K562 (cell line): ENCODE results near the gene APBB2. TPM values are rescaled to one million over a fixed set of nuclear protein-coding genes. Genes with fewer than 3 reads are reported as not detected.

Source experiments
- ATAC-seq: fragments of 200-7000 bp; cut with Tn5 transposase; 3 replicates; pipeline ENCODE4 v1.9.1; 2020; ENCODE audit warnings: moderate library complexity
- BruUV-seq: library from RNA; stranded (reverse); fragments of 400-500 nt; replicated peaks from 2 replicates; lab custom pipeline; 2021; lab: Mats Ljungman, UMichigan
- CTCF ChIA-PET: fragments of 300-600 bp; formaldehyde crosslinking; extraction: SDS; loops from one replicate; lab custom pipeline; 2021; ENCODE audit warnings: low intra/inter-chr PET ratio; lab: Yijun Ruan, JAX
- POLR2A ChIA-PET: fragments of 300-600, 350-650 bp; sonication (Branson Sonifier 250); formaldehyde crosslinking; extraction: SDS; loops from one replicate; lab custom pipeline; 2021; ENCODE audit warnings: antibody characterized with exemption, inconsistent platforms; lab: Yijun Ruan, JAX
- DNase-seq, 4 experiments: peaks; one replicate each; pipeline versions ENCODE4 v3.0.0 to v3.0.0-alpha.2; 2011 to 2018; ENCODE audit warnings: low spot score in 3 of 4, mixed read lengths in 3 of 4; ENCODE audit errors: extremely low read depth in 1 of 4
- FAIRE-seq: peaks from 2 replicates; lab custom pipeline; 2011; peaks lifted over from hg19 to GRCh38; lab: Jason Lieb, UNC
- H2AFZ ChIP-seq: 2 replicates; pipeline ENCODE4 v1.6.0; 2011; ENCODE audit warnings: low read depth, low read length, control low read depth, inconsistent platforms
- H3K27ac ChIP-seq: fragments of 200-600 bp; 3 replicates; pipeline ENCODE4 v1.8.0; 2011; ENCODE audit warnings: low read depth, mild to moderate bottlenecking, control low read depth, inconsistent platforms, low read length, moderate library complexity, mixed read lengths; ENCODE audit errors: extremely low read depth
- H3K27me3 ChIP-seq, 2 experiments: fragments of 300-600 bp in 1 of 2; 2 replicates in 1 of 2; 3 replicates in 1 of 2; pipeline versions ENCODE4 v1.6.0 to v1.8.0; 2011; ENCODE audit warnings: inconsistent platforms in 2 of 2, low read length in 2 of 2, mild to moderate bottlenecking in 1 of 2, mixed read lengths in 1 of 2, moderate library complexity in 1 of 2; ENCODE audit not compliant: control insufficient read depth in 2 of 2, insufficient read depth in 2 of 2
- H3K36me3 ChIP-seq: fragments of 300-600 bp; 3 replicates; pipeline ENCODE4 v1.8.0; 2011; ENCODE audit warnings: mild to moderate bottlenecking, low read length, inconsistent platforms; ENCODE audit not compliant: control insufficient read depth, insufficient read depth
- H3K4me1 ChIP-seq, 2 experiments: fragments of 200-600 bp in 1 of 2; replicated peaks in 1 of 2; 2 replicates in 1 of 2; 3 replicates in 1 of 2; pipeline versions ENCODE4 v1.5.1 to v1.8.0; 2011; ENCODE audit warnings: inconsistent platforms in 2 of 2, low read length in 2 of 2, mild to moderate bottlenecking in 1 of 2, mixed read lengths in 1 of 2, moderate library complexity in 1 of 2; ENCODE audit not compliant: control insufficient read depth in 2 of 2, insufficient read depth in 2 of 2
- H3K4me2 ChIP-seq: 2 replicates; pipeline ENCODE4 v1.6.1; 2011; ENCODE audit warnings: low read length, control low read depth, inconsistent platforms, mixed read lengths; ENCODE audit not compliant: insufficient read depth
- H3K4me3 ChIP-seq: fragments of 200-600 bp; sonication (generic), shearing (Covaris generic); 2 replicates; pipeline ENCODE4 v1.5.1; 2016; ENCODE audit warnings: control low read depth, inconsistent platforms
- H3K79me2 ChIP-seq: fragments of 200-600 bp; 3 replicates; pipeline ENCODE4 v1.8.0; 2011; ENCODE audit warnings: low read length, inconsistent platforms; ENCODE audit not compliant: control insufficient read depth, insufficient read depth
- H3K9ac ChIP-seq, 2 experiments: 2 replicates each; pipeline versions ENCODE4 v1.6.0 to v1.6.1; 2011; ENCODE audit warnings: low read depth in 2 of 2, low read length in 2 of 2, control low read depth in 1 of 2, inconsistent platforms in 1 of 2, mild to moderate bottlenecking in 1 of 2, mixed read lengths in 1 of 2; ENCODE audit not compliant: insufficient read depth in 1 of 2
- H3K9me1 ChIP-seq: one replicate; pipeline ENCODE4 v1.6.0; 2011; ENCODE audit warnings: inconsistent platforms, mild to moderate bottlenecking, low read length, moderate library complexity; ENCODE audit not compliant: control insufficient read depth, insufficient read depth
- H3K9me3 ChIP-seq: replicated peaks from 2 replicates; pipeline ENCODE4 v1.5.1; 2011; ENCODE audit warnings: low read depth, low read length, inconsistent platforms; ENCODE audit not compliant: control insufficient read depth, insufficient read depth
- H4K20me1 ChIP-seq: replicated peaks from 2 replicates; pipeline ENCODE4 v1.6.1; 2011; ENCODE audit warnings: low read length, inconsistent platforms, mixed read lengths; ENCODE audit not compliant: control insufficient read depth, insufficient read depth
- HMGN3 ChIP-seq: IDR thresholded peaks from 2 replicates; pipeline ENCODE4 v1.6.1; 2011; ENCODE audit warnings: borderline replicate concordance, low read depth, mild to moderate bottlenecking, mixed read lengths, low read length; ENCODE audit not compliant: insufficient read length; ENCODE audit errors: extremely low read depth
- NR4A1 ChIP-seq, 2 experiments: fragments of 250-450 bp in 1 of 2; fragments of 450-650 bp in 1 of 2; sonication (Bioruptor Pico) in 1 of 2; IDR thresholded peaks; 2 replicates each; pipeline versions ENCODE4 v1.4.0 to v1.6.1; 2016 to 2020; ENCODE audit warnings: mild to moderate bottlenecking in 2 of 2, missing compliant biosample characterization in 1 of 2, missing genetic modification characterization in 1 of 2, moderate library complexity in 1 of 2
- TCF7L2 ChIP-seq: fragments of 150-350 bp; IDR thresholded peaks from 2 replicates; pipeline ENCODE4 v1.6.1; 2016; ENCODE audit warnings: low read depth, mild to moderate bottlenecking, low read length, moderate library complexity
- XRCC4 ChIP-seq: IDR thresholded peaks from one replicate; pipeline ENCODE4 v1.6.1; 2011; ENCODE audit not compliant: insufficient read depth, insufficient read length; ENCODE audit errors: extremely low read depth
- XRCC5 ChIP-seq: fragments of 200-400 bp; formaldehyde crosslinking; IDR thresholded peaks from 2 replicates; pipeline ENCODE4 v1.6.1; 2017; ENCODE audit warnings: low read depth, mild to moderate bottlenecking, low read length
- ZNF586 ChIP-seq: fragments of 450-650 bp; formaldehyde crosslinking; conservative IDR thresholded peaks from 2 replicates; pipeline ENCODE4 v1.4.0; 2020; ENCODE audit warnings: mild to moderate bottlenecking, moderate library complexity
- ZNF75A ChIP-seq: fragments of 450-650 bp; formaldehyde crosslinking; IDR thresholded peaks from 2 replicates; pipeline ENCODE4 v1.4.0; 2020; ENCODE audit warnings: mild to moderate bottlenecking
- WGBS: fragments of 100-300 bp; shearing (Covaris generic); methylation state at CpG from one replicate; pipeline ENCODE4 v1.1.6; 2016; ENCODE audit warnings: low coverage, mixed read lengths; ENCODE audit not compliant: insufficient coverage; ENCODE audit errors: missing lambda C conversion rate; 5-methylcytosine and 5-hydroxymethylcytosine counted together
- in situ Hi-C: fragments of 300-500 bp; cut with MboI; formaldehyde crosslinking; loops from 4 replicates; pipeline ENCODE4 v1.15.0; 2018; ENCODE audit warnings: inconsistent platforms, mixed read lengths
- intact Hi-C: fragments of 100-400 bp; cut with micrococcal nuclease; formaldehyde crosslinking; loops from 2 replicates; pipeline ENCODE4 v1.14.2; 2022
- polyA plus RNA-seq, 8 experiments: library from polyadenylated mRNA; depleted of rRNA in 4 of 8; stranded (reverse) in 5 of 8; unstranded in 3 of 8; fragments of >200 nt; fragmentation: Nextera tagmentation in 2 of 8; fragmentation: Illumina TruSeq in 1 of 8; extraction: Ambion mirVana in 2 of 8; extraction: Trizol in 1 of 8; gene quantifications; 2 replicates each; pipeline versions ENCODE4 v1.2.1 to v1.2.3, GENCODE V29; 2011 to 2014; ENCODE audit warnings: inconsistent platforms in 1 of 8, missing spikeins in 1 of 8
- total RNA-seq, 7 experiments: library from RNA; depleted of rRNA in 6 of 7; stranded (reverse); fragments of >200 nt in 6 of 7; fragmentation: Illumina TruSeq in 2 of 7; extraction: Trizol in 2 of 7; gene quantifications; 2 replicates each; pipeline versions ENCODE4 v1.2.1 to v1.2.3, GENCODE V29; 2011 to 2021; ENCODE audit warnings: low replicate concordance in 1 of 7
- TF ChIP-seq, protein P1 (sequence below): sonication (generic); formaldehyde crosslinking; IDR thresholded peaks from 2 replicates; pipeline ENCODE4 v1.8.1; 2023; ENCODE audit warnings: mild to moderate bottlenecking, missing genetic modification reagents
- TF ChIP-seq, protein P2 (sequence below): fragments of 250-450 bp; sonication (Bioruptor Pico); IDR thresholded peaks from 2 replicates; pipeline ENCODE4 v1.8.0; 2022; ENCODE audit warnings: inconsistent platforms
- TF ChIP-seq, protein P3 (sequence below): fragments of 450-650 bp; formaldehyde crosslinking; IDR thresholded peaks from 2 replicates; pipeline ENCODE4 v1.4.0; 2022; ENCODE audit warnings: missing genetic modification characterization

The APBB2 gene
- total and polyA plus RNA-seq, 9 of the 15 experiments (the other 6 are each of a cell fraction or from before 2014, with no cell fraction given), result 0.08 to 2.1 (median 1.4) TPM

DNA sequence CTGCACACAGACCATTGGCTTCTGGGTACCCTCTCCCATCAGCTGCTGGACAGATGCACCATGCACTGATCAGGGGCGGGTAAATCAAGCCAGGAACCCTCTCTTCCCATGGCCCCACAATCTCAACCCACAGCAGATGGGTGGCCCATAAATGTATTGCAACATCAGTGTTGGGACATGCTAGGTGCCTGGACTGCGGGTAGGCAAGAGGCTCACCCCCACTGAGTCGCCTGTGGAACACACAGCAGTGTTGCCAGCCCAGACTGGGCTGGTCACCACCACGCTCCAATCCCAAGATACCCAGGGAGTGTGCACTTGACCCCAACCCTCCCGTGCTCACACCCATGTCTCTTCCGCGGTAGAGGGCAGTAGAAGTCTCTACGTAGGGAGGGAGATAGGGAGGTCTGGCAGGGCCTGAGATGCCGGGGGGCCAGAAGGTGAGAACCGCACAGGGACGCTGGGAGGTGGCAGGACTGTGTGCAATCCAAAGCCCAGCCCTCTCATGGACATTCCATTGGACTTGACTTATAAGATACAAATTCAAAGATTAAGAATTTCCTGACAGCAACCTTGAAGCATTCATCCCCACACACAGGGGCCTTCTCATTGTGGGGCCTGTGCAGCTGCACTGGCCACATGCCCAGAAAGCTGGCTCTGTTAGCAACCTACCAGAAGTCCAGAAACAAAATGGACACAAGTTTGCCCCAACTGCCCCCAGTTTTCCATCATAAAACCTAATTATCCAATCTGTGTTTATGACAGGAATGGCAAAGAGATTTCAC, 280.9 kb downstream of the APBB2 start:
- Histone ChIP-seq H3K9ac (no peak overlapping the region), H4K20me1 (no peaks in the 10 kb centered on the region), H3K4me3 (no peak overlapping the region), H3K79me2 (no peaks in the 10 kb centered on the region), H3K4me2 (no peak overlapping the region), H3K9me1 (no peaks in the 10 kb centered on the region), H3K9me3 (no peaks in the 10 kb centered on the region), H3K4me1 (no peaks in the 10 kb centered on the region), H3K27ac (no peak overlapping the region), H3K27me3 (peaks cover 0 to 12% of the 10 kb centered on the region in 2 experiments; a peak in 2 of 5 replicates), H3K36me3 (no peaks in the 10 kb centered on the region), H2AFZ (no peak overlapping the region)
- FAIRE-seq (no peak), ATAC-seq (no peak), DNase-seq (no peak)
- ChIA-PET POLR2A (no interaction called here), CTCF (no interaction called here)
- 1% methylated on average over 11 of the region's 11 CpGs for WGBS
- TF ChIP-seq, protein P1, sequence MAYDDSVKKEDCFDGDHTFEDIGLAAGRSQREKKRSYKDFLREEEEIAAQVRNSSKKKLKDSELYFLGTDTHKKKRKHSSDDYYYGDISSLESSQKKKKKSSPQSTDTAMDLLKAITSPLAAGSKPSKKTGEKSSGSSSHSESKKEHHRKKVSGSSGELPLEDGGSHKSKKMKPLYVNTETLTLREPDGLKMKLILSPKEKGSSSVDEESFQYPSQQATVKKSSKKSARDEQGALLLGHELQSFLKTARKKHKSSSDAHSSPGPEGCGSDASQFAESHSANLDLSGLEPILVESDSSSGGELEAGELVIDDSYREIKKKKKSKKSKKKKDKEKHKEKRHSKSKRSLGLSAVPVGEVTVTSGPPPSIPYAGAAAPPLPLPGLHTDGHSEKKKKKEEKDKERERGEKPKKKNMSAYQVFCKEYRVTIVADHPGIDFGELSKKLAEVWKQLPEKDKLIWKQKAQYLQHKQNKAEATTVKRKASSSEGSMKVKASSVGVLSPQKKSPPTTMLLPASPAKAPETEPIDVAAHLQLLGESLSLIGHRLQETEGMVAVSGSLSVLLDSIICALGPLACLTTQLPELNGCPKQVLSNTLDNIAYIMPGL, result no peak
- TF ChIP-seq XRCC5, result no peak
- TF ChIP-seq TCF7L2, result no peak
- TF ChIP-seq, protein P2, sequence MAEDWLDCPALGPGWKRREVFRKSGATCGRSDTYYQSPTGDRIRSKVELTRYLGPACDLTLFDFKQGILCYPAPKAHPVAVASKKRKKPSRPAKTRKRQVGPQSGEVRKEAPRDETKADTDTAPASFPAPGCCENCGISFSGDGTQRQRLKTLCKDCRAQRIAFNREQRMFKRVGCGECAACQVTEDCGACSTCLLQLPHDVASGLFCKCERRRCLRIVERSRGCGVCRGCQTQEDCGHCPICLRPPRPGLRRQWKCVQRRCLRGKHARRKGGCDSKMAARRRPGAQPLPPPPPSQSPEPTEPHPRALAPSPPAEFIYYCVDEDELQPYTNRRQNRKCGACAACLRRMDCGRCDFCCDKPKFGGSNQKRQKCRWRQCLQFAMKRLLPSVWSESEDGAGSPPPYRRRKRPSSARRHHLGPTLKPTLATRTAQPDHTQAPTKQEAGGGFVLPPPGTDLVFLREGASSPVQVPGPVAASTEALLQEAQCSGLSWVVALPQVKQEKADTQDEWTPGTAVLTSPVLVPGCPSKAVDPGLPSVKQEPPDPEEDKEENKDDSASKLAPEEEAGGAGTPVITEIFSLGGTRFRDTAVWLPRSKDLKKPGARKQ, result no peak
- TF ChIP-seq NR4A1 (CRISPR knock-in tag; IDR thresholded peaks at IDR 0.05), result no peak
- no peak for TF ChIP-seq NR4A1 (tag; IDR thresholded peaks at IDR 0.05)
- no peak for TF ChIP-seq ZNF75A
- TF ChIP-seq HMGN3, result no peak
- no peak for TF ChIP-seq XRCC4
- TF ChIP-seq, protein P3, sequence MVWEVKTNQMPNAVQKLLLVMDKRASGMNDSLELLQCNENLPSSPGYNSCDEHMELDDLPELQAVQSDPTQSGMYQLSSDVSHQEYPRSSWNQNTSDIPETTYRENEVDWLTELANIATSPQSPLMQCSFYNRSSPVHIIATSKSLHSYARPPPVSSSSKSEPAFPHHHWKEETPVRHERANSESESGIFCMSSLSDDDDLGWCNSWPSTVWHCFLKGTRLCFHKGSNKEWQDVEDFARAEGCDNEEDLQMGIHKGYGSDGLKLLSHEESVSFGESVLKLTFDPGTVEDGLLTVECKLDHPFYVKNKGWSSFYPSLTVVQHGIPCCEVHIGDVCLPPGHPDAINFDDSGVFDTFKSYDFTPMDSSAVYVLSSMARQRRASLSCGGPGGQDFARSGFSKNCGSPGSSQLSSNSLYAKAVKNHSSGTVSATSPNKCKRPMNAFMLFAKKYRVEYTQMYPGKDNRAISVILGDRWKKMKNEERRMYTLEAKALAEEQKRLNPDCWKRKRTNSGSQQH (CRISPR knock-in tag), result no peak
- TF ChIP-seq ZNF586, result no peak
- in situ Hi-C loops, result no loop called here
- no TSS peak for BruUV-seq
- intact Hi-C loops, result loop anchor here (10.0 kb wide), 1 partner anchor 711 kb away; no protein-coding TSS in a partner anchor
